GM04504 (cell line): ENCODE data around the gene IL1RL1.

Experiments
- DNase-seq: peaks from one replicate; pipeline ENCODE4 v3.0.0-alpha.2; 2012; ENCODE audit warnings: low read depth

The IL1RL1 gene

DNA sequence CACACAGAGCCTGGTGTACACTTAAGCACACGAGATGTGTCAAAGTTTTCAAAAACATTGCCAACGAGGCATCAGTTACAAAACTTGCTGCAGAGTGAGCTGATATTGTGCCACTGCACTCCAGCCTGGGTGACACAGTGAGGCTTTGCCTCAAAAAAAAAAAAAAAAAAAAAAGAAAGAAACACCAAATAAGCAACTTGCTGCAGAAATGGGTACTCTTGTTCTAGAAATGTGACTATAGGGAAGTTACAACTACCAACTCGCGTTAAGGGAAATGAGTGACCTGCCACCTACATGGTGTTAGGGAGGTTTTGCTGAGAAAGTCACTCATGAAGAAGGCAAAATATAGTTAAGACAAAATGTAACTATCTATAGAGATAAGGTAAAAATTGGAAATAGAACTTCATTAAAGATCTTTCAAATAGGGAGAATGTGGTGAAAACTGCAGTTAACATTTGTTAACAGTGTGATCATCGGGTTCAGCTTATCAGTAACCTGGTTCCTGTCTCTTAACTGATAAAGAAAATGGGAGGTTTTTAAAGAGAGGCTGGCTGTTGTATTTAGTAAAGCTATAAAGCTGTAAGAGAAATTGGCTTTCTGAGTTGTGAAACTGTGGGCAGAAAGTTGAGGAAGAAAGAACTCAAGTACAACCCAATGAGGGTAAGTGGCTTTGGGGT is at the start of gene IL1RL1:
Gene IL1RL1 (plus strand): TSS at position 600 of the 677 bp plus-strand sequence. CDS start 26,702 bp downstream, outside the sequence.
- no peak for DNase-seq

DNA sequence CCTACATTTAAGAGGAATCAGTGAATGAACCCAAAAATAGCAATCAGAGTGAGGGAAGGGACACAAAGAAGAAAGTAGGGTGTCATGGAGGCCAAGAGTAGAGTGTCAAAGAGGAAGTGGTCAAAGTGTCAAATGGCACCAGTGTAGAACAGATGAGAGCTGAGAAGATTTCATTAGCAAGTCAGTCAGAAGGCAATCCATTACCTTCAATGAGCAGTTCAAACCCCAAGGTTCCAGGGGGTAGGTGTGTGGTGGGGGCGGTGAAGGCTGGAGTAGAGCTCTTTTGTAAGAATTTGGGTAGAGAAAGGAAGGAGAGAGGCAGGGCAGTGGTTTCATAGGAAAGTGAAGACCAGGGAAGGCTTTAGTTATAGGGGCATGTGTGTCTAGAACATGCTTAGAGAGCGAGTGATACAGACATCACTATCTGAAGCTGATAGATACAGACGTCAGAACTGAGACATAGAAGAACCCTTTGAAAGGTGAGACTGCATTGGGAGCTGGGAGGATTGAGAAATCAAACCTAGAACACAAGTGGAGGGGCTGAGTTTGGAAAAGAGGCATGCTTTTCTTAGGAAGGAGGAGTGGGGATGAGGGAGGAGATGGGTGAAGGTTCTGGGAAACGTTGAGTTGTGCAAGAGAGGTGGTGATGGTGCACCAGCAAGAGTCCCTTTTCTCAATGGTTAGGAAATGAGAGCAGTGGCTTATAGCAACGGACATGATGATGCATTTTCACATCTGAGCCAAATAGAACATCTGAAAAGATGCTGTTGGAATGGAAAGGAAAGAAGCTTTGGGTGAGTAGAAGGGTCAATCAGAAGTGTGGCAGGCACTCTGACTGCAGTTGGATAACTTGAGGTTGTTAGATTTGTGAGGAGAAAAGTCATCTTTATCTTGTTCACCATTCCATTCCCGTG is 48.9 kb upstream of the IL1RL1 start:
- DNase-seq = no peak

GRCh38 chr2:102264952-102265351 is 46.4 kb upstream of the IL1RL1 start:
- DNase-seq = no peak

- peak; percentile 40 for DNase-seq
Measured at GRCh38 chr2:102266204-102266603, 45.2 kb upstream of the IL1RL1 start.

DNA sequence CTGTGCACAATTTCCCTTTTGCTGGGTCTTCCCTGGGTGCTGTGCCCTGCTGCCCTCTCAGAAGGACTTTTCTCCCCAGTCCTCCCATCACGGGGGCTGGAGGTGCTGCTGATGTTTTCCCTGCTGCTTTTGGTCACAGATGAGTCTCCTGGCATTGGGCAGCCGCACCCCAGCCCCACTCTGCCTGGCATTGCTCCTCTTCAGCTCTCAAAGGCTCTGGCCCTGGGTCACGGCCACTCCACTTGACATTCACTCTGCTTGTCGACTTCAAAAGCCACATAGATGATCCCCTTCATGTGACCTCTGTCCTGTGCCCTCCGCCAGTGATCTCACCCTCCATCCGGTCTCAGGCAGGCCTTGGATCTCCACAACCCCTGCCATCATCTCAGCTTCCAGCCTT is 43.6 kb upstream of the IL1RL1 start:
- DNase-seq = no peak

GRCh38 chr2:102268510-102269199 is 42.7 kb upstream of the IL1RL1 start:
- DNase-seq = peak; percentile 61

GRCh38 chr2:102269200-102269524 is 42.2 kb upstream of the IL1RL1 start:
- no peak for DNase-seq

DNA sequence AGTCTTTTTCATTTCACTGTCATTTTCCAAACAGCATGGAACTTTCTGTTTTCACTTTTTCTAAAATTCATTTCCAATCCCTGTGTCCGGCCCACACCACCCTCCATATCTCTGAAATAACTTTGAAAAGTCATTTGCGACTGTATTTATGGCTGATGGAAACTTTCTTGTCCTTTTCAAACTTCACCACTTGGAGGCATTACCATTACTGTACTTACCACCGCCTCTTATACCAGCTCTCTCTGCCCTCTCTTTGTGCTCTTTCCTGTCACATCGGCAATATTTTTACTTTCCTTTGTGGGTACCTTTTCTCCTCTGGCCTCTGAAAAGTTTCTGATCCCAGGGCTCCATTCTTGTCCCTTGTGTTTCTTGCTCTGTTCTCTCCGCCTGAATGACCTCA is 39.5 kb upstream of the IL1RL1 start:
- no peak for DNase-seq

- DNase-seq = no peak
Measured at GRCh38 chr2:102273619-102274211, 37.6 kb upstream of the IL1RL1 start.

DNA sequence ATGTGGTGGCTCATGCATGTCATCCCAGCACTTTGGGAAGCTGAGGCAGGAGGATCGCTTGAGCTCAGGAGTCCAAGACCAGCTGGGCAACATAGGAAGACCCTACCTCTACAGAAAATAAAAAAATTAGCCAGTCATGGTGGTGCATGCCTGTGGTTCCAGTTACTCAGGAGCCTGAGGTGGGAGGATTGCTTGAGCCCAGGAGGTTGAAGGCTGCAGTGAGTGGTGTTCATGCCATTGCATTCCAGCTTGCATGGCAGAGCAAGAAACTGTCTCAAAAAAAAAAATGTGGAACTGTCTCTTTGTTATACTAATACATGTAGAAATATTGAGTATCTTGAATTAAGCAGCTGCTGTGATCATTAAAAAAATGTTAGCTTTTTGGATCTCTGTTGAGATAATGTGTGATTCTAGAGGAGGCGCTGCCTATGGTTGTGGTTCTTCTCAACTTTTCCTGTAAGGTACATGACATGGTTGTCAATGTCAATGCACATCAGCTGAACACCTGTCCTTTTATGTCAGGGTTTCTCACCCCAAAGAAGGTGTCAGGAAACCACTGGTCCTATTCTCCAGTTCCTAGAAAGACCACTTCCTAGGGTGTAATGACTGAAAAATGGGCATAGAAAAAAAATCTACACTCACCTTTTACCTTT is 34.7 kb upstream of the IL1RL1 start:
- no peak for DNase-seq

DNA sequence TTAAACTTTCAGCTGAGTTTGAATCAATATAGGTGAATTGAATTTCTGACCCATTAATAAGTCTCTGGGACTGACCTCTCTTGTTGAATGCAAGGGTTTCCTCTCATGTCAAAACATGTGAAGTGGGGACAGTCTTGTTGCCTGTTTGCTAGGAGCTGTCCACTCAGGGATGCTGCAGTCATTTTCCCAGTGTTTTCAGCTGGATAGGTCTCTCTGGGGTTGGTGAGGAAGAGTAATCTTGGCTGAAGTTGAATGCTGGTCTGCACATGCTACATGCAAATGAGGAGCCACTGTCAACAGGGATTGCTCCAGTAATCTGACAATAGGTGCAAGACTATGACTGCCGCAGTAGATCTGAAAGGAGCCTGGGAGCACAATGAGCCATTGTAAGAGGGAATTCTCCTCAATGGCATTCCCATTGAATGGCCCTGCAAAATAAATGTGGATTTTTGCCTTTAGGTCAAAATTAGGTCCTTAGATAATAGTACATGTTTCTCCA is 34.1 kb upstream of the IL1RL1 start:
- no peak for DNase-seq

- DNase-seq = no peak
Measured at GRCh38 chr2:102278720-102279390, 32.5 kb upstream of the IL1RL1 start.

DNA sequence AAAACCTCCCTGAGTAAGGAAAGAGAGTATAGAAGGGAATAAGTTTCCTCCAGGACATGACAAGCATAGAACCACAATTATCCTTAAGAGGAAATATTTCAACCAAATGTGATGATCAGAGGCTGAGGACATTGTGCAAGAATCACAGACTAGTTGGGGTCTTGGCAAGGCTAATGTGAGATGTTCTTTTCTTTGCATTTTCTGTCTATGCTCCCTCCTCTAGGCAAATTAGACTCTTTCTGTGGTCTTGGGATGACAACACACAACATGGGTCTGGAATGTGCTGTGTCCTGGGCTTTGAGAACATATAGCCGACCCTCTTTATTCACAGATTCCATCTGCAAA is 32.0 kb upstream of the IL1RL1 start:
- no peak for DNase-seq

DNA sequence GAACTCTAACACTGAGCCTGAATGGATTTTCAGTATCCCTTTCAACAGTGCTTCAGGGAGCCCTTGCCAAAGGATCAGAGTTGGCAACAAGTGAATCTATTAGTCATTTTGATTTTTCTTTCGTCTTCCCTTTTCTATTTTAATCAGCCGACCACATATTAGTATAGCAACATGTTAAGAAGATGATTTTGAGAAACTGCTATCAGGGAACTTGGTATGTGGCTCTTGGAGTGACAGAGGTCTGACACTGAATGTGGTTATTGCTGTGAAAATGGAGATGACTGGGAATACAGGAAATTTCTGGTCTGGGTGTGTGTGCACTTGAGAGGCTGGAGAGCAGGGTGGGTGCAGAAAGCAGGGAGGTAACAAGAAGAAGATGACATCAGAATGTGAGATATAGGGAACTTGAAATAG is 28.7 kb upstream of the IL1RL1 start:
- no peak for DNase-seq

GRCh38 chr2:102283996-102284395 is 27.4 kb upstream of the IL1RL1 start:
- DNase-seq = no peak

DNA sequence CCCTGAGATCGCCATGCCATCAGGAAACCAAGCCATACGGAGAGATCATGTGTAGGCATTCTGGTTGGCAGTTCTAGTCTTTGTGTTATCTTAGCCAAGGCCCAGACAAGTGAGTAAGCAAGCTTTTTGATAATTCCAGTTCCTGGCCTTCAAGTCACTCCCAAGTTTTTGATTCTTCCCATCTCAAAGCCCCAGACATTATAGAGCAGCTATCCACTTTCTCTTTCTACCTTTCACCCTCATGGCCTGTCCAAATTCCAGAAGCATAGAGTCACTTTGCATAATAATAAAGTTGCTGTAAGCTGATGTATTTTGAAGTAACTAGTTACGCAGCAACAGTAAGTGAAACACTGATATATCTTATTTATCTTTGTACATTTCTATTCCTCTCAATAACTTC is 26.8 kb upstream of the IL1RL1 start:
- no peak for DNase-seq

- no peak for DNase-seq
Measured at GRCh38 chr2:102285368-102285767, 26.0 kb upstream of the IL1RL1 start.

DNA sequence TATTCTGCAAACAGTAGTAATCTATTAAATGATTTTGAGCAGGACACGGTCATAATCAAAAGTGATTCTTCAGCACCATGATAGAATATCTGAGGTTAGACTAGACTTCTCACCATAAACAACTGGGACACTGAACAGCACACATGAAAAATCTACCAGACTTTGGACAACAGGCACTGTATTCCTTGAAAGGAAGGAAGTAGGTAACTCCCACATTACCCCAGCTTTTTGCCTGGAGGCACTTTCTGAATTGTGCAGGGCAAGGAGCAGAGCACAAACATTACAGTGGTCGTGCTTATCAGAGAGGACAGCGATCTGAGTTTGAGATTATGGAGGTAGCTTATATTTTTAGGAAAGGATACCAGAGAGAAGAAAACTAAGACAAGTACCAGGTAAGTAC is 25.3 kb upstream of the IL1RL1 start:
- DNase-seq = no peak

GRCh38 chr2:102289129-102289528 is 22.2 kb upstream of the IL1RL1 start:
- no peak for DNase-seq

DNA sequence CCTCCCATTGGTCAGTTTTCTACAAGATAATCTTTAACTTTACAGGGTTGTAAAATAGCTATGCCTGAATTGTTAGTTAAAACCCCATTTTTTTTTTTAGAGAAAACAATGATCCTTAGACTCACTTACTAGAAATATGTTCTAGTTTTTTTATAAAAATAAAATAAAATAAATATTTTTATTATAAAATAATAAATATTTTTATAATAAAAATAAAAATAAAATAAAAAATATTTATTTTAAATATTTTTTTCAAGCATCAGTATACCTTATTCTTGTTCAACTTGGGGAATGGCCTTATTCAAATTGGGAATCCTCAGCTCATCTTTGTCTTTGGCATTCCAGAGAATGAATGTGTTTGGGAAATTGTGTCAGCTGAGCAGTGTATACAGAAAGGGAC is 20.8 kb upstream of the IL1RL1 start:
- DNase-seq = no peak

GRCh38 chr2:102291319-102292075 is 19.9 kb upstream of the IL1RL1 start:
- DNase-seq = no peak
